ENCODE results near the gene SULT4A1.

SULT4A1 gene

DNA sequence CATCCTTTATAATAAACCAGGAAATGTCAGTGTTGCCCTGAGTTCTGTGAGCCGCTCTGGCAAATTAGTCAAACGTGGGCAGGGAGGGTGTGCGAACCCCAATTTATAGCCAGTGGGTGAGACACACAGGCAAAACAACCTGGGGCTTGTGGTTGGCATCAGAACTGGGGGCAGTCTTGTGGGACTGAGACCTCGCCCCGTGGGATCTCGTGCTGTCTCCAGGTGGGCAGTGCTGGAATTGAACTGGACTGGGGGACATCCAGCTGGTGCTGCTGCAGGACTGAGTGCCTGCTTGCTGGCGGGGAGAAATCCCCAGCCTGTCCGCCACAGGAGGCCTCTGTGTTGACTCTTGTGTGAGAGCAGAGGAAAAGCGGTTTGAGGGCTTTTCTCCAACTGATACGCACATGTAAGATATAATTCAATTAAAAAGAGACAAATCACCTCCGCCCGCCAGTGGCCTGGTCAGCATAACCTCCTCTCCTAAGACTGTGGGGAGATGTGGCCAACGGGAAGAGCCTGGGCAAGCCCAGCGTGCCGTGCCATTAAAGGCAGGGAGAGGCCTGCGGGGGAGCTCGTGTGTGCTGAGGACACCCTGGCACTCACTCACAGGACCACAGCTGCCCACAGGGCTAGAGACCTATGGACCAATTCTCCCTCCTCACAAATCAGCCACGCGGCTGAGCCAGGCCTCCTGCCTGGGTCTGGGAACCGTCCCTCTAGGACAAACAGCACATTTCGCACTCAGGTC is 18.4 kb downstream of the SULT4A1 start:
- DNase-seq: no peak

- DNase-seq: no peak
Observed at GRCh38 chr22:43841742-43842141, 20.6 kb downstream of the SULT4A1 start.

DNA sequence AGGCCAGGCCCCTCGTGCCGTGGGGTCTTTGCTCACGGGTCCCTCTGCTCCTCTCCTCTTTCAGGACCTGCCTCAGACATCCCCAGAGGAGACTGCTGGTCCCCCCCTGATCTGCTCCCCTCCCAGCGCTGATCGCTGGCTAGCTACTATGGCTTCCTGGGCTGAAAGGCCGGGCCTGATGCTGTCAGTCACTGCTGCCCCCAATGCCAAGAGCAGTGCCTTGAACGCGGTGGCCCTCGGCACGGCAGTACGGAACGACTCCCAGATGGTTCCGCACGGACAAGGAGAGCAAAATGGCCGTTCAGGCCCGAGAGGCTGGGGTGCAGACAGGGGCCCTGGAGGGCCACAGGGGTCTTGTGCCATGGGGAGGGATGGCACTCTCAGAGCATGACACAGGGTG is 21.5 kb downstream of the SULT4A1 start:
- no peak for DNase-seq

DNA sequence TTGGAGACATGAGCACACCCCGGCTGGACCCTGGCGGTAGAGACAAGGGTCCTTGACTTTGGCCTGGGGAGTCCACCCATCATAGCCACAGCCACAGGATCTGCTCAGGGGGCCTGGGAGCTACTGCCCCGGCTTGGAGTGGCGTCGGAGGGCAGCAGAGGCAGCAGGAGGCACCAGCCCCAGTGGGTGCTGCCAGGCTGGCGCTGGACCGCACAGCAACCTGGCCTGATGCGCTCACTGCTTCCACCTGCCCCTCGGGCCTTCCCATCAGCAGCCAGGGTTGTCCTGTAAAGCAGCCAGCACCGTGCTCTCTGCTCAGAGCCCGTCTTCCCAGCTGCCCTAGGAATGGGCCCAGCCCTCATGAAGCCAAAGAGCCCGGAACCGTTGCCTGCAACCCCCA is 21.9 kb downstream of the SULT4A1 start:
- DNase-seq: no peak

DNA sequence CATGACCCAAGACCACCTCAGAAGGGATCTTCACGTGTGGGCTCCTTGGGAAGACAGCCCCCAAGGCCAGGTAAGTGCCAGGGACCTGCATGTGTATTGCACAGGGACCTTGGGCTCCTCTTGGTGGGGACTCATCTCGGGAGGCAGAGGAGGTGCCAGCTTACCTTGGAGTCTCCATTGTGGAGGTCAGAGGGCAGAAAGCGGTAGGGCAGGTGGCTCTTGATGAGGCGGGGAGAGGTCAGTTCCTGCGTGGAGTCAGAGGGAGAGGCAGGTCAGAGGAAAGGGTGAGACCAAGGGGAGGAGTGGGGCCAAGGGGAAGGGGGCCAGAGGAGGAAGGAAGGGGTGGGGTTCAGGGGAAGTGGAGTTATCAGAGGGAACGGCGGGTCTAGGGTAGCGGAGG is 22.5 kb downstream of the SULT4A1 start:
- DNase-seq: no peak

DNA sequence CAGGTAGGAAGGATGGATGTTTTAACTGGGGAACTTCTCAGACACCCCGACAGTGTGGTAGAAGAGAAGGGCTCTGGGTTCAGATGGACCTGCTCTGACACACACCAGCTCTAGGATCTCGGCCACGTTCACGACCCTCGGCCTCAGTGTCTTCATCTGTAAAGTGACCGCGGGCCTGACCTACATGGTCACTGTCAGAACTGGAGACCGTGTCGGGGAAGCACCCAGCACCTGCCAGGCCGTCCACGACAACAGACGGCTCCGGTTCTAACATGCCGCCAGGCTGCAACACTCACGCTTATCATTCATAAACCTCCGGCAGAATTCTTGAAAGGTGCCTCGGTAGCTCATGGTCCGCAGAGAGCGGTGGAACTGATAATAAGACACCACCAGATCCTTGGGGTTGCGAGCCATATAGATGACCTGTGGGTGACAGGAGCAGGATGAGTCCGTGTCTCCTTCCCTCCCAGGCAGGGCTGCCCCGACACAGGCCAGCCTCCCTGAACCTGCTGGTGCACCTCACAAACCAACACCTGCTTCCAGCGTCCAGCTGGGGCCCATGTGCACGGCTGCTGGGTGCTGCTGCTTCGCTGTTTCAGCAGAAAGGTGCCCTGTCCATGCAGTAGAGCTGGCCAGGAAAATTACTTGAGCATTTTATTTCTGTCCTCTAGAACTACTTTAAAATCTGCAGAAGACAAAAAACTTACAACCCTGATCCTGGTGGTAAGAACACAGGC is 23.6 kb downstream of the SULT4A1 start:
- no peak for DNase-seq

DNA sequence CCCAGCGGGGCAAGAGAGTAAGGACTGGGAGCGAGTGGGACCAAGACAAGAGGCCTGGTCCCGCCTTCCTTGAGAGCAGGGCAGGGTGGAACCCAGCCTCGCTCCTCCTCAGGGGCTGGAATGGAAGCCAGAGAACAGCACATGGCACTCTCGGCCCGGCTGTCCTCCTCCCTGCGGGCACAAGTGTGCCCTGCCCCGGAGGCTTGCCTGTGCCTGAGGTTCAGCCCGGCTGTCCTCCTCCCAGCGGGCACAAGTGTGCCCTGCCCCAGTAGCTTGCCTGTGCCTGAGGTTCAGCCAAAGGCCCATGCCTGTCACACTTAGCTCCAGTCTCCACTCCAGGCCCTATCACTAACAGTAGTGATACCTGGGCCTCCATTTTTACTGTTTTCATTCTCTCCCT is 24.2 kb downstream of the SULT4A1 start:
- no peak for DNase-seq

DNA sequence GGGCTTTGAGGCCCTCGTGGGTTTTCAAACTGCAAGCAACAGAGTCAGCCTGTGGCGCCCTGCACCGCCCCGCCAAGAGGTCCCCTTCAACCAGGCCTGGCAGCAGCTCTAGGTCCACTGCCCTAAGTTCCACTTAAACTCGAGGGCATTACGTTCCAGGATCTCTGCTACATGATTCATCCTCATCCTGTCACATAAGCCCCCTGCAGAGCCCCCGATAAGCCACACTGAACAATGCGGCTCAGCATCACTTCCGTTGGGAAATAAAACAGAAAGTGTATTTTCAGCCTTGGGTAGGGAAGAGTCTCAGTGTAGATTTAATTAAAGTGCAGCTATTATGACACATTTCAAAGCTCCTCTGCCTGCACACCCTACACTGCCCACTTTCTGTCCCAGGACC is 24.6 kb downstream of the SULT4A1 start:
- DNase-seq: no peak

DNA sequence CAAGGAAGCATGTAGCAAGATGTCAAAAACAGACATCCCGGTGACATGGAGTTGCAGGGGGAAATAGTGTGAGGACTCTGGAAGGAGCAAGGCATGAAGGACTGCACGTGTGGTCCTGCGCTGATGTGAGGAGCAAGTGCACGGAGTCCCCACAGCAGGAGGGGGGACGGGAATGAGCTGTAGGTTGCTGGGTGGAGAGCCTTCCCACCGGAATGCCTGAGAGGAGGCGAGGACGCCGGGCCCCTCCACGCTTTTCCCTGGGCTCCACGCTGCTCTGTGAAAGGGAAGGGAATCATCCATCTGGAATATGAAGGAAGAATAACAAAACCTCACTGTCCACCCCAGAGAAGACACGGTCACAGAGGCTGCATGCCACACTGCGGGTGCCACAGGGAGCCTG is 26.6 kb downstream of the SULT4A1 start:
- no peak for DNase-seq

DNA sequence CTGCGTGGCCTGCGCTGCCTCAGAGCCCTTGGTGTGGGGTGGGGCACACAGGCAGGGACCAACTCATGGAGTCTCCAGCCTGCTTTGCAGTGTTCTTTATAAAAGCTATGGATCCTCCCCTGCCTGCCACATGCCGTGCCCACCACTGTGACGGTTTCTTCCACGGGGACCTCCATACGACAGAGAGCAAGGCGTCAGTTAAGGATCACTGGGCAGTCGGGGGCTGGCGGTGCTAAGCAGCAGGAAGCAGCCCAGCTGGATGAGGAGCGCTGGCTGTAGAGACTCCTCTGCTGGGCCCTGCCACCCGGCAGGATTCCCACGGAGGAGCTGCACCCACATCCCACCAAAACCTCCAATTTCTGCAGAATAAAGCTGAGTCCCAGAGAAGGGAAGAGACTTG is 27.1 kb downstream of the SULT4A1 start:
- DNase-seq: no peak

- no peak for DNase-seq
Observed at GRCh38 chr22:43833286-43834240, 28.8 kb downstream of the SULT4A1 start.

DNA sequence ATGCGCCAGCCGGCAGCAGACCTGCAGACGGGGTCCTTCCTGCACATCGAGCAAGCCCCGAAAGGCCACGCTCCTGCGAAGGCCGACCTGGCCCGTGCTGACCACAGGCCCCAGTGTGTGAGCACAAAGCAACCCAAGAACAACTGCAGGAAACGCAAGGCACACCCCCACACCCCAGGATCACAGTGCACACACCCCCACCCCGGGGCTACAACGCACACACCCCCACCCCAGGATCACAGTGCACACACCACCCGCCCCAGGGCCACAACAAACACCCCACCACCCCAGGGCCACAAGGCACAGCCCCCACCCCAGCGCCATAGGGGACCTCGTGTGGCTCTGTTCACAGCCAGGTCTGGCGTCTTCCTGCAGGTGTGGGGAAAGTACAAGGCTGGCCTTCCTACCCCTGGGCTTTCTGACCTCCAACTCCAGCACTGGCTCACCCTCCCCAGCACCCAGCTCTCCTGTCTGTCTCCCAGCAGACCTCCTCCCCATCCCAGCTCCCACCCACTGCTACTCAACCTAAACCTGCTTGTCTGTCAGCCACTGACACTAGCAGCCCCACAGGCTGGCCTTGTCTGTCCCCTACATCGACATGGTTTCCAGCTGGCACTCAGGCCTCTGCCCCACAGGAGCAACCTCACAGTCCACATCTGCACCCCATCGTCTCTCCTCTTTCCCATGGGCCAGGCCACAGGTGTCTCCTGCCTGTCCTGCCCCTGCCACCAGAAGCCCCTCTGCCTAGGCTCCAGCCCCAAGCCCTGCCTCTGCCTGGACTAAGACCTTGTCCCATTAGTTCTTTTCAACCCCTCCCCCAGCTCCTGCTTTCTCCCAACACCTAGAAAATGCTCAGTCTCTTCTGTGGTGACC is 29.7 kb downstream of the SULT4A1 start:
- no peak for DNase-seq

GRCh38 chr22:43831561-43832392 is 30.5 kb downstream of the SULT4A1 start:
- no peak for DNase-seq

- no peak for DNase-seq
Observed at GRCh38 chr22:43830931-43831560, 31.3 kb downstream of the SULT4A1 start.

DNA sequence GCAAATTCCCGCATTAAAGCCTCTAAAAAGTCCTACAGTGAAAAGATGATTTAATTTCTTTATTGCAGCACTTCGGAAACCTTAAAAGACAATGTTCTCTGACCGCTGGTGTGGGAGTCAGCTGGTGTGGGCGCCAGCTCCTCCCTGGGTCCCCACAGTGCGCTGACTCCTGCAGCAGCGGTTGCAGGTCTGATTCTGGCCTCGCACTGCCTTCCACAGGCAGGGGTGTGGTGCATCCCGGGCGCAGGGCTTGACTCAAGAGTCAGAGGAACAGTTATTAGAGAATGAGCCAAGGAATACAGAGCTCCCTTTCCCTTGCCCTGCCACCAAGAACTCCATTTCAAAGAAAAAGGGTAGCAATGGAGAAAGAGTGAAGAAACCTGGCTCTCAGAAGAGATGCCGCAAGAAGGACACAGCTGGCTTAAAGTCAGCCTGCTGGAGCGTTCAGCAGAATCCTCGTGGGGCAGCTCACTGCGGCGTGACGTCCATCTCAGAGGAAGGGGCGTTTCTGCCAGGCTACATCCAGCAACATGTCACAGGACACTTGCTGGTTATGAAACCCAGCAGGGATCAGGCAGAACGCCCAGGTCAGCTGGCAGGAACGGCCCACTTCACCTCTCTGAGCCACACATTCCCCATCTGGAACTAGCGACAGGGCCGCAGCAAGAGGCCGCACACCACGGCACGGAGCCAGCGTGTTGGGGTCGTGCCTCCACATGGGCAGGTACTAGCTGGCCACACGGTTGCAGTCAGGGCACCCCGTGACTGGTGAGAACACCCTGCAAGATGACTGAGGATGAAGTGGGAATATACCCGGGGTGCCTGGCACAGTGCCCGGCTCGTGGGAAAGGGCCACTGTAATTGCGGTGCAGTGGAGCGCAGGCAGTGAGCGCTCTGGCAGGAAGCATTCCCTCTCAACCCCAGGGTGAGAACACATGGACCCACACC is 32.1 kb downstream of the SULT4A1 start:
- DNase-seq: no peak

GRCh38 chr22:43828998-43829782 is 33.1 kb downstream of the SULT4A1 start:
- no peak for DNase-seq

GRCh38 chr22:43828725-43828997 is 33.7 kb downstream of the SULT4A1 start:
- no peak for DNase-seq

DNA sequence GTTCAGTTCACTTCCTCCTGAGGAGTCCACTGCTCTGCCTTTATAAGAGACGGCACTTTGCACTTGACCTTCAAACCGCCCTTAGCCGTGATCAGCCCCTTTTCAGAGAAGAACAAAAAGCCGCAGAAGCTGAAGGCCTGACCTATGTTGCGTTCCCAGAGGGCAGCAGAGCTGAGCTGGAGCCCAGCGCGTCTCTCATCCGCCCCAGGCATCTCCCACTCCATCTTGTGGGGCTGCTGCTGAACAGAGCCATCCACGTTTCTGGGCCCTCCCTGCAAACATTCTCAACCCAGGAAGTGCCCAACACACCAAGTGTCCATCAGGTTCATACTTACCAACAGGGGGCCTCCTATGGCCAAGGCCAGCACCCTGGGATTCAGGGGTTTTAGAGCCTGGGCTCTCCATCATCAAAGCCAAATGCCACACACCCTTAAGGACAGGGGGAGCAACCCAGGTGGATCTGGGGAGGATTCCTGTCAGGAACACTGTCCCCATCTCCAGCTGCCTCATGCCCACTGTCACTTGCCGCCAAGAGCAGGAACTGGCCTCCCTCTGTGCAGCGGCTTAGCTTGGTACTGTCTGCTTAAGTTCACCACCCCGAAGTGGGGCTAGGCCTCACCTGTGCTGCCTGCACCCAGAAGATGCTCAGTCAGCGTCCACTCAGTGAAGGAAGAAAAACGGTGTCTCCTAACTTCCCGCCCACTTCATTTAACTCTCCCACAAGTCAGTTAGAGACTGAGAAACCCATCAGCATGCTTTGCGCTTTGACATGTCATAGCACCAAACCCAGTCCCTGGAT is 34.2 kb downstream of the SULT4A1 start:
- DNase-seq: no peak
